GM23338 (cell line): ENCODE results near the gene RUVBL2. TPM values are rescaled to one million over a fixed set of nuclear protein-coding genes. Genes with fewer than 3 reads are reported as not detected.

Source experiments
- ATAC-seq: fragments of 200-7000 bp; cut with Tn5 transposase; 3 replicates; pipeline ENCODE4 v1.9.1; 2020
- DNase-seq: peaks from one replicate; pipeline ENCODE4 v3.0.0-alpha.2; 2015; ENCODE audit warnings: low spot score
- H2AFZ ChIP-seq: fragments of 200-600 bp; sonication (generic); 2 replicates; pipeline ENCODE4 v1.8.0; 2016; ENCODE audit warnings: antibody characterized with exemption, mild to moderate bottlenecking, moderate library complexity
- H3F3A ChIP-seq: fragments of 200-600 bp; sonication (generic); replicated peaks from 2 replicates; pipeline ENCODE4 v1.8.0; 2017; ENCODE audit warnings: antibody characterized with exemption, mixed run types, low read depth
- H3K27ac ChIP-seq: fragments of 200-600 bp; sonication (generic); 2 replicates; pipeline ENCODE4 v1.6.1; 2016; ENCODE audit warnings: low read depth
- H3K27me3 ChIP-seq: fragments of 200-600 bp; sonication (generic); 2 replicates; pipeline ENCODE4 v1.8.0; 2016; ENCODE audit warnings: mild to moderate bottlenecking, mixed run types, moderate library complexity; ENCODE audit not compliant: insufficient read depth
- H3K36me3 ChIP-seq: fragments of 200-600 bp; sonication (generic); 2 replicates; pipeline ENCODE4 v1.8.0; 2016; ENCODE audit warnings: mild to moderate bottlenecking; ENCODE audit not compliant: insufficient read depth
- H3K4me1 ChIP-seq: fragments of 200-600 bp; sonication (generic); 2 replicates; pipeline ENCODE4 v1.8.0; 2016; ENCODE audit warnings: mild to moderate bottlenecking, moderate library complexity; ENCODE audit not compliant: insufficient read depth
- H3K4me2 ChIP-seq: fragments of 200-600 bp; sonication (generic); 2 replicates; pipeline ENCODE4 v1.7.1; 2017; ENCODE audit warnings: mixed run types
- H3K4me3 ChIP-seq: fragments of 200-600 bp; sonication (generic); 2 replicates; pipeline ENCODE4 v1.6.1; 2016; ENCODE audit warnings: mixed run types
- H3K79me2 ChIP-seq: fragments of 200-600 bp; sonication (generic); replicated peaks from 2 replicates; pipeline ENCODE4 v1.8.0; 2017; ENCODE audit warnings: mild to moderate bottlenecking; ENCODE audit not compliant: insufficient read depth
- H3K9me2 ChIP-seq: fragments of 200-600 bp; sonication (generic); 2 replicates; pipeline ENCODE4 v1.8.0; 2017; ENCODE audit not compliant: insufficient read depth
- H4K20me1 ChIP-seq: fragments of 200-600 bp; sonication (generic); replicated peaks from 2 replicates; pipeline ENCODE4 v1.8.0; 2017; ENCODE audit warnings: mild to moderate bottlenecking; ENCODE audit not compliant: insufficient read depth
- H3K27ac Mint-ChIP-seq: 2 replicates; pipeline ENCODE4 v1.8.0; 2020; ENCODE audit warnings: inconsistent platforms, mild to moderate bottlenecking, moderate library complexity, mixed read lengths
- H3K27me3 Mint-ChIP-seq: 3 replicates; pipeline ENCODE4 v1.8.0; 2022; ENCODE audit warnings: low read depth, mild to moderate bottlenecking, moderate library complexity, mixed read lengths, inconsistent platforms; ENCODE audit not compliant: insufficient read depth, poor library complexity
- H3K36me3 Mint-ChIP-seq: 3 replicates; pipeline ENCODE4 v1.8.0; 2021; ENCODE audit warnings: low read depth, mild to moderate bottlenecking, inconsistent platforms, moderate library complexity, mixed read lengths
- H3K4me1 Mint-ChIP-seq: 3 replicates; pipeline ENCODE4 v1.8.0; 2020; ENCODE audit warnings: mild to moderate bottlenecking, inconsistent platforms, mixed read lengths
- H3K4me3 Mint-ChIP-seq: 3 replicates; pipeline ENCODE4 v1.8.0; 2021; ENCODE audit warnings: moderate library complexity, mild to moderate bottlenecking, inconsistent platforms, mixed read lengths
- H3K9me3 Mint-ChIP-seq: 3 replicates; pipeline ENCODE4 v1.8.0; 2020; ENCODE audit warnings: moderate library complexity, mild to moderate bottlenecking, inconsistent platforms, mixed read lengths
- CREB1 ChIP-seq: fragments of 250-450 bp; sonication (Bioruptor Pico); IDR thresholded peaks from 2 replicates; pipeline ENCODE4 v1.5.0; 2020; ENCODE audit warnings: low read depth, mild to moderate bottlenecking, moderate library complexity
- CTCF ChIP-seq, 2 experiments: fragments of 200-600 bp in 1 of 2; sonication (generic) in 1 of 2; conservative IDR thresholded peaks; 2 replicates each; pipeline versions ENCODE4 v1.5.1 to v1.6.1; 2016 to 2017; ENCODE audit warnings: antibody characterized with exemption in 2 of 2, low read depth in 2 of 2, mild to moderate bottlenecking in 2 of 2, moderate library complexity in 1 of 2
- ETS1 ChIP-seq: IDR thresholded peaks from 2 replicates; pipeline ENCODE4 v1.6.1; 2016; ENCODE audit warnings: antibody characterized with exemption
- EZH2phosphoT487 ChIP-seq: fragments of 200-600 bp; sonication (generic); IDR thresholded peaks from one replicate; pipeline ENCODE4 v1.8.1; 2018; ENCODE audit warnings: antibody characterized with exemption; ENCODE audit not compliant: unreplicated experiment
- JUNB ChIP-seq: IDR thresholded peaks from one replicate; pipeline ENCODE4 v1.6.1; 2016; ENCODE audit warnings: antibody characterized with exemption; ENCODE audit not compliant: unreplicated experiment
- NANOG ChIP-seq: IDR thresholded peaks from 2 replicates; pipeline ENCODE4 v1.6.1; 2016; ENCODE audit warnings: antibody characterized with exemption, borderline replicate concordance
- POLR2AphosphoS5 ChIP-seq: IDR thresholded peaks from 2 replicates; pipeline ENCODE4 v1.6.1; 2016; ENCODE audit warnings: antibody characterized with exemption, low read depth
- REST ChIP-seq: IDR thresholded peaks from one replicate; pipeline ENCODE4 v1.6.1; 2018; ENCODE audit warnings: antibody characterized with exemption; ENCODE audit not compliant: unreplicated experiment
- STAT1 ChIP-seq: IDR thresholded peaks from one replicate; pipeline ENCODE4 v1.6.1; 2016; ENCODE audit warnings: antibody characterized with exemption; ENCODE audit not compliant: unreplicated experiment
- ZNF114 ChIP-seq: fragments of 250-450 bp; sonication (Bioruptor Pico); IDR thresholded peaks from 2 replicates; pipeline ENCODE4 v1.5.0; 2020; ENCODE audit warnings: mild to moderate bottlenecking, moderate library complexity
- ZNF331 ChIP-seq: fragments of 250-450 bp; sonication (Bioruptor Pico); IDR thresholded peaks from 2 replicates; pipeline ENCODE4 v1.5.0; 2020; ENCODE audit warnings: low read depth, mild to moderate bottlenecking, moderate library complexity
- ZNF462 ChIP-seq: fragments of 250-450 bp; sonication (Bioruptor Pico); IDR thresholded peaks from 2 replicates; pipeline ENCODE4 v1.5.0; 2020; ENCODE audit warnings: mild to moderate bottlenecking, moderate library complexity
- polyA plus RNA-seq: library from polyadenylated mRNA; unstranded; fragments of >200 nt; fragmentation: Nextera tagmentation; extraction: Ambion mirVana; gene quantifications from 2 replicates; pipeline ENCODE4 v1.2.1, GENCODE V29; 2016
- total RNA-seq: library from RNA; depleted of rRNA; stranded (reverse); fragments of >200 nt; shearing (Covaris generic); gene quantifications from 2 replicates; pipeline ENCODE4 v1.2.3, GENCODE V29; 2014

RUVBL2 gene
- total and polyA plus RNA-seq, 2 experiments from 2014 or later: 196 to 252 TPM

- no peak overlapping the region for H3K27ac ChIP-seq
- H4K20me1 ChIP-seq: no peaks in the 10 kb centered on the region
- H3F3A ChIP-seq: no peaks in the 10 kb centered on the region
- ATAC-seq (peak; percentile 38), DNase-seq (peak; percentile 72)
- TF ChIP-seq ETS1 (no peak), POLR2AphosphoS5 (no peak), EZH2phosphoT487 (no peak), CREB1 (CRISPR knock-in tag) (no peak), ZNF114 (CRISPR knock-in tag) (no peak), NANOG (no peak), CTCF (conservative IDR thresholded peaks at IDR 0.05; ENCODE audit: low read depth in 2 of 2) (no peak), ZNF462 (no peak), JUNB (no peak), ZNF331 (CRISPR knock-in tag) (no peak), STAT1 (no peak), REST (no peak)
- H3K4me3 ChIP-seq: peak overlapping the region; percentile 65
- Mint-ChIP-seq H3K4me1 (peaks cover 36% of the 10 kb centered on the region), H3K9me3 (peaks cover 10% of the 10 kb centered on the region; the same call in 2 of the 3 replicates), H3K27me3 (peaks cover 39% of the 10 kb centered on the region), H3K4me3 (peak overlapping the region; percentile 64), H3K27ac (no peak overlapping the region), H3K36me3 (peaks cover 3% of the 10 kb centered on the region; the same call in 2 of the 3 replicates)
- H3K36me3 ChIP-seq: no peaks in the 10 kb centered on the region
- peaks cover 59% of the 10 kb centered on the region for H3K27me3 ChIP-seq
- H2AFZ ChIP-seq: no peak overlapping the region; the same call in 1 of the 2 replicates
- 0 out of 2 replicates have a peak, but pooled peaks cover 5% of the 10 kb centered on the region for H3K9me2 ChIP-seq
- peak overlapping the region; percentile 91 for H3K4me2 ChIP-seq
- peaks cover 32% of the 10 kb centered on the region for H3K4me1 ChIP-seq
- H3K79me2 ChIP-seq: no peaks in the 10 kb centered on the region
Measured at GRCh38 chr19:49064029-49064629, 70.4 kb downstream of the RUVBL2 start.
